ENCODE measurements around the gene KLHDC8A. TPM values are rescaled to one million over a fixed set of nuclear protein-coding genes. Genes with fewer than 3 reads are reported as not detected.

The KLHDC8A gene
- total and polyA plus RNA-seq, 2 donors (not counting 3 experiments of a cell fraction or from before 2014, with no cell fraction given): not detected

- dilution Hi-C loops (cut with MboI; ENCODE audit: extremely low pct_ligation_motif_present, low sequenced_read_pairs): no loop called here
- FAIRE-seq (no peak), DNase-seq (ENCODE audit: low read depth, low spot score) (no peak)
- Histone ChIP-seq H3K9me3 (replicated peaks; ENCODE audit: control insufficient read depth, insufficient read depth, low read length) (no peaks in the 10 kb centered on the region), H3K79me2 (ENCODE audit: control insufficient read depth, insufficient read depth, low read length) (no peaks in the 10 kb centered on the region), H3K9ac (replicated peaks; ENCODE audit: extremely low read depth, insufficient read depth, low read length) (no peak overlapping the region), H3K4me2 (ENCODE audit: insufficient read depth, low read length) (no peak overlapping the region), H2AFZ (ENCODE audit: low read depth, low read length) (no peak overlapping the region), H4K20me1 (replicated peaks; ENCODE audit: control insufficient read depth, extremely low read depth, insufficient read depth, low read length) (no peaks in the 10 kb centered on the region), H3K9me1 (replicated peaks; ENCODE audit: control insufficient read depth, extremely low read depth, insufficient read depth, low read length) (no peaks in the 10 kb centered on the region), H3K36me3 (ENCODE audit: control insufficient read depth in 2 of 2, extremely low read depth in 1 of 2, insufficient read depth in 2 of 2, low read length in 2 of 2) (peaks cover 0 to 4% of the 10 kb centered on the region in 2 experiments), H3K4me3 (replicated peaks in 1 of 3; ENCODE audit: insufficient read depth in 1 of 3, low read depth in 1 of 3, low read length in 3 of 3) (no peak overlapping the region), H3K27me3 (ENCODE audit: control insufficient read depth in 2 of 2, insufficient read depth in 2 of 2, low read length in 2 of 2) (no peaks in the 10 kb centered on the region), H3K27ac (ENCODE audit: insufficient read depth, low read depth, low read length) (no peak overlapping the region), H3K4me1 (ENCODE audit: control insufficient read depth, extremely low read depth, insufficient read depth, low read length) (peaks cover 25% of the 10 kb centered on the region)
- intact Hi-C loops (cut with micrococcal nuclease): no loop called here
- no TSS peak for BruUV-seq (replicated peaks)
- ChIA-PET CTCF (interaction anchor here (1.6 to 3.3 kb wide), 4 partner anchors 10 to 44 kb away, joined by 4 to 29 read pairs (median 10); no protein-coding TSS in a partner anchor), POLR2A (no interaction called here)
- TF ChIP-seq MYC (IDR thresholded peaks at IDR 0.05; ENCODE audit: low read depth, low read length) (no peak), CTCF (IDR thresholded peaks at IDR 0.05; ENCODE audit: extremely low read depth in 1 of 2, insufficient read depth in 1 of 2, low read depth in 1 of 2, low read length in 2 of 2) (no peak), FOS (IDR thresholded peaks at IDR 0.05; ENCODE audit: borderline replicate concordance, insufficient read depth, low read length) (no peak), GATA2 (IDR thresholded peaks at IDR 0.05; ENCODE audit: insufficient read depth, insufficient read length, low read depth, low read length) (no peak), JUN (IDR thresholded peaks at IDR 0.05; ENCODE audit: borderline replicate concordance, insufficient read depth, insufficient read length, low read depth) (no peak), EZH2 (IDR thresholded peaks at IDR 0.05; ENCODE audit: borderline replicate concordance, low read depth, low read length, severe bottlenecking) (no peak), POLR2AphosphoS5 (IDR thresholded peaks at IDR 0.05; ENCODE audit: insufficient read depth, low read depth, low read length) (no peak)
Measured at GRCh38 chr1:205315008-205315618, 41.6 kb downstream of the KLHDC8A start.
